ENCODE results near the gene TAF11L3. TPM values are rescaled to one million over a fixed set of nuclear protein-coding genes. Genes with fewer than 3 reads are reported as not detected.
"Not testable (repeated sequence)": the region's sequence is repeated elsewhere in the genome, so short reads cannot be mapped to it uniquely, and the experiment has no call there.

The TAF11L3 gene
- total and polyA plus RNA-seq, 2 donors (not counting 3 experiments of a cell fraction or from before 2014, with no cell fraction given), result not detected

- CTCF ChIA-PET; H3K4me1 ChIP-seq (ENCODE audit: control insufficient read depth, extremely low read depth, insufficient read depth, low read length); H3K36me3 ChIP-seq (ENCODE audit: control insufficient read depth in 2 of 2, extremely low read depth in 1 of 2, insufficient read depth in 2 of 2, low read length in 2 of 2); dilution Hi-C loops (cut with MboI; ENCODE audit: extremely low pct_ligation_motif_present, low sequenced_read_pairs); H3K4me3 ChIP-seq (replicated peaks in 1 of 3; ENCODE audit: insufficient read depth in 1 of 3, low read depth in 1 of 3, low read length in 3 of 3); H3K4me2 ChIP-seq (ENCODE audit: insufficient read depth, low read length); FAIRE-seq; H4K20me1 ChIP-seq (replicated peaks; ENCODE audit: control insufficient read depth, extremely low read depth, insufficient read depth, low read length); intact Hi-C loops (cut with micrococcal nuclease); H3K9me1 ChIP-seq (replicated peaks; ENCODE audit: control insufficient read depth, extremely low read depth, insufficient read depth, low read length); H3K9ac ChIP-seq (replicated peaks; ENCODE audit: extremely low read depth, insufficient read depth, low read length); H3K27me3 ChIP-seq (ENCODE audit: control insufficient read depth in 2 of 2, insufficient read depth in 2 of 2, low read length in 2 of 2); H3K79me2 ChIP-seq (ENCODE audit: control insufficient read depth, insufficient read depth, low read length); DNase-seq (ENCODE audit: low read depth, low spot score); H3K9me3 ChIP-seq (replicated peaks; ENCODE audit: control insufficient read depth, insufficient read depth, low read length); BruUV-seq (replicated peaks); H2AFZ ChIP-seq (ENCODE audit: low read depth, low read length); H3K27ac ChIP-seq (ENCODE audit: insufficient read depth, low read depth, low read length); POLR2A ChIA-PET: not testable (repeated sequence)
Measured at GRCh38 chr5:17521501-17521900, 3.3 kb downstream of the TAF11L3 start, which contains the start of gene TAF11L4. Gene TAF11L4, plus strand, starts transcription at chr5:17521801.

DNA sequence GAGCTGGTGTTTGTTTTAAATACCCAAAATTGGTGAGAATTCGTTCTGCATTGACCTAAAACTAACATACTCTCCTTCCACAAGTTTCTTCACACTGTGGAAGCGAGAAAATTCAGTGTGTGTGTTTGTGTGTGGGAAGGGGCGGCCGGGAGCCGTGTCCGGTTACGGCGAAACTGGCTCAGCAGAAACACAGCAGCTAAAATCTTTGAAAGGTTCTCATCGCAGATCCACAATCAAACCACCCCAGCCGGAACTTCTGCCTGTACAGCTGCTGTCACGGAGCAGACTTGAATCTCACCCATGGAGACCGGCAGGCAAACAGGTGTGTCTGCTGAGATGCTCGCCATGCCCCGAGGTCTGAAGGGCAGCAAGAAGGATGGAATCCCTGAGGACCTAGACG lies 6.8 kb downstream of the TAF11L3 start, which contains the start of gene TAF11L5:
TAF11L5 (plus strand) TSS at position 301 of the 400 bp plus-strand sequence.
- H3K4me3 ChIP-seq (replicated peaks in 1 of 3; ENCODE audit: insufficient read depth in 1 of 3, low read depth in 1 of 3, low read length in 3 of 3); H3K4me2 ChIP-seq (ENCODE audit: insufficient read depth, low read length); CTCF ChIA-PET; DNase-seq (ENCODE audit: low read depth, low spot score); FAIRE-seq; dilution Hi-C loops (cut with MboI; ENCODE audit: extremely low pct_ligation_motif_present, low sequenced_read_pairs); H2AFZ ChIP-seq (ENCODE audit: low read depth, low read length); H3K4me1 ChIP-seq (ENCODE audit: control insufficient read depth, extremely low read depth, insufficient read depth, low read length); BruUV-seq (replicated peaks); H3K9me3 ChIP-seq (replicated peaks; ENCODE audit: control insufficient read depth, insufficient read depth, low read length); intact Hi-C loops (cut with micrococcal nuclease); H4K20me1 ChIP-seq (replicated peaks; ENCODE audit: control insufficient read depth, extremely low read depth, insufficient read depth, low read length); H3K9me1 ChIP-seq (replicated peaks; ENCODE audit: control insufficient read depth, extremely low read depth, insufficient read depth, low read length); H3K79me2 ChIP-seq (ENCODE audit: control insufficient read depth, insufficient read depth, low read length); H3K27me3 ChIP-seq (ENCODE audit: control insufficient read depth in 2 of 2, insufficient read depth in 2 of 2, low read length in 2 of 2); H3K9ac ChIP-seq (replicated peaks; ENCODE audit: extremely low read depth, insufficient read depth, low read length); H3K36me3 ChIP-seq (ENCODE audit: control insufficient read depth in 2 of 2, extremely low read depth in 1 of 2, insufficient read depth in 2 of 2, low read length in 2 of 2); H3K27ac ChIP-seq (ENCODE audit: insufficient read depth, low read depth, low read length); POLR2A ChIA-PET: not testable (repeated sequence)

- H3K27me3 ChIP-seq (ENCODE audit: control insufficient read depth in 2 of 2, insufficient read depth in 2 of 2, low read length in 2 of 2); POLR2A ChIA-PET; H3K79me2 ChIP-seq (ENCODE audit: control insufficient read depth, insufficient read depth, low read length); intact Hi-C loops (cut with micrococcal nuclease); BruUV-seq (replicated peaks); H3K4me1 ChIP-seq (ENCODE audit: control insufficient read depth, extremely low read depth, insufficient read depth, low read length); H2AFZ ChIP-seq (ENCODE audit: low read depth, low read length); FAIRE-seq; H3K4me2 ChIP-seq (ENCODE audit: insufficient read depth, low read length); H3K36me3 ChIP-seq (ENCODE audit: control insufficient read depth in 2 of 2, extremely low read depth in 1 of 2, insufficient read depth in 2 of 2, low read length in 2 of 2); H3K9ac ChIP-seq (replicated peaks; ENCODE audit: extremely low read depth, insufficient read depth, low read length); H3K27ac ChIP-seq (ENCODE audit: insufficient read depth, low read depth, low read length); H4K20me1 ChIP-seq (replicated peaks; ENCODE audit: control insufficient read depth, extremely low read depth, insufficient read depth, low read length); dilution Hi-C loops (cut with MboI; ENCODE audit: extremely low pct_ligation_motif_present, low sequenced_read_pairs); H3K4me3 ChIP-seq (replicated peaks in 1 of 3; ENCODE audit: insufficient read depth in 1 of 3, low read depth in 1 of 3, low read length in 3 of 3); CTCF ChIA-PET; H3K9me1 ChIP-seq (replicated peaks; ENCODE audit: control insufficient read depth, extremely low read depth, insufficient read depth, low read length); H3K9me3 ChIP-seq (replicated peaks; ENCODE audit: control insufficient read depth, insufficient read depth, low read length): not testable (repeated sequence)
- peak; percentile 21 for DNase-seq (ENCODE audit: low read depth, low spot score)
Measured at GRCh38 chr5:17526504-17526903, 8.3 kb downstream of the TAF11L3 start.

DNA sequence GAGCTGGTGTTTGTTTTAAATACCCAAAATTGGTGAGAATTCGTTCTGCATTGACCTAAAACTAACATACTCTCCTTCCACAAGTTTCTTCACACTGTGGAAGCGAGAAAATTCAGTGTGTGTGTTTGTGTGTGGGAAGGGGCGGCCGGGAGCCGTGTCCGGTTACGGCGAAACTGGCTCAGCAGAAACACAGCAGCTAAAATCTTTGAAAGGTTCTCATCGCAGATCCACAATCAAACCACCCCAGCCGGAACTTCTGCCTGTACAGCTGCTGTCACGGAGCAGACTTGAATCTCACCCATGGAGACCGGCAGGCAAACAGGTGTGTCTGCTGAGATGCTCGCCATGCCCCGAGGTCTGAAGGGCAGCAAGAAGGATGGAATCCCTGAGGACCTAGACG lies 10.2 kb downstream of the TAF11L3 start, which contains the start of gene TAF11L6:
TAF11L6 (plus strand) TSS at position 301 of the 400 bp plus-strand sequence.
- CTCF ChIA-PET; H3K9ac ChIP-seq (replicated peaks; ENCODE audit: extremely low read depth, insufficient read depth, low read length); H3K4me1 ChIP-seq (ENCODE audit: control insufficient read depth, extremely low read depth, insufficient read depth, low read length); H3K4me2 ChIP-seq (ENCODE audit: insufficient read depth, low read length); H3K4me3 ChIP-seq (replicated peaks in 1 of 3; ENCODE audit: insufficient read depth in 1 of 3, low read depth in 1 of 3, low read length in 3 of 3); H3K27me3 ChIP-seq (ENCODE audit: control insufficient read depth in 2 of 2, insufficient read depth in 2 of 2, low read length in 2 of 2); dilution Hi-C loops (cut with MboI; ENCODE audit: extremely low pct_ligation_motif_present, low sequenced_read_pairs); H3K36me3 ChIP-seq (ENCODE audit: control insufficient read depth in 2 of 2, extremely low read depth in 1 of 2, insufficient read depth in 2 of 2, low read length in 2 of 2); H3K27ac ChIP-seq (ENCODE audit: insufficient read depth, low read depth, low read length); H2AFZ ChIP-seq (ENCODE audit: low read depth, low read length); DNase-seq (ENCODE audit: low read depth, low spot score); H3K79me2 ChIP-seq (ENCODE audit: control insufficient read depth, insufficient read depth, low read length); FAIRE-seq; H3K9me1 ChIP-seq (replicated peaks; ENCODE audit: control insufficient read depth, extremely low read depth, insufficient read depth, low read length); H3K9me3 ChIP-seq (replicated peaks; ENCODE audit: control insufficient read depth, insufficient read depth, low read length); BruUV-seq (replicated peaks); intact Hi-C loops (cut with micrococcal nuclease); POLR2A ChIA-PET; H4K20me1 ChIP-seq (replicated peaks; ENCODE audit: control insufficient read depth, extremely low read depth, insufficient read depth, low read length): not testable (repeated sequence)

Data from endothelial cell of umbilical vein (primary cell).